ENCODE data around the gene ACOT7. TPM values are rescaled to one million over a fixed set of nuclear protein-coding genes. Genes with fewer than 3 reads are reported as not detected.

ACOT7 gene
- total and polyA plus RNA-seq, 2 of the 13 experiments (the other 11 are each of a cell fraction or from before 2014, with no cell fraction given), result 33.0 to 55.8 TPM

- TF ChIP-seq ZGPAT (CRISPR knock-in tag; IDR thresholded peaks at IDR 0.05) (peak; percentile 42; the same call in 1 of the 2 replicates), FIP1L1 (IDR thresholded peaks at IDR 0.05; ENCODE audit: borderline replicate concordance, insufficient read depth, low read depth, low read length) (no peak), SRSF1 (optimal IDR thresholded peaks at IDR 0.05; ENCODE audit: low read depth, low read length) (no peak), ZNF292 (CRISPR knock-in tag; IDR thresholded peaks at IDR 0.05; ENCODE audit: borderline replicate concordance, low read depth) (no peak), TMF1 (CRISPR knock-in tag; IDR thresholded peaks at IDR 0.05; ENCODE audit: low read depth) (0 out of 2 replicates have a peak, but pooled peaks have one; percentile 38), MAZ (IDR thresholded peaks at IDR 0.05; ENCODE audit: borderline replicate concordance, low read depth, low read length) (no peak), MAZ (CRISPR knock-in tag; IDR thresholded peaks at IDR 0.05; ENCODE audit: low read depth) (peak; percentile 31), STAT5B (CRISPR knock-in tag; IDR thresholded peaks at IDR 0.05) (no peak), ZNF574 (CRISPR knock-in tag; IDR thresholded peaks at IDR 0.05) (0 out of 2 replicates have a peak, but pooled peaks have one; percentile 12), BRF2 (CRISPR knock-in tag; IDR thresholded peaks at IDR 0.05) (no peak), ZFX (CRISPR knock-in tag; IDR thresholded peaks at IDR 0.05; ENCODE audit: low read depth) (0 out of 2 replicates have a peak, but pooled peaks have one; percentile 24), ZNF430 (CRISPR knock-in tag; IDR thresholded peaks at IDR 0.05) (0 out of 2 replicates have a peak, but pooled peaks have one; percentile 15), CENPBD1 (CRISPR knock-in tag; IDR thresholded peaks at IDR 0.05; ENCODE audit: borderline replicate concordance, low read depth) (no peak), PREB (CRISPR knock-in tag; IDR thresholded peaks at IDR 0.05) (no peak), ZNF501 (CRISPR knock-in tag; IDR thresholded peaks at IDR 0.05) (peak; percentile 57; the same call in 1 of the 2 replicates), ZNF451 (CRISPR knock-in tag; IDR thresholded peaks at IDR 0.05) (0 out of 2 replicates have a peak, but pooled peaks have one; percentile 32), AGO1 (IDR thresholded peaks at IDR 0.05; ENCODE audit: low read depth, low read length, poor library complexity, severe bottlenecking) (no peak), HDAC6 (IDR thresholded peaks at IDR 0.05; ENCODE audit: low read depth, low read length) (no peak), XRCC5 (optimal IDR thresholded peaks at IDR 0.05; ENCODE audit: low read length) (peak; percentile 25), KLF16 (CRISPR knock-in tag; IDR thresholded peaks at IDR 0.05) (peak in 1 of 2 experiments; percentile 43; a peak in 1 of 4 replicates), ZNF776 (CRISPR knock-in tag; IDR thresholded peaks at IDR 0.05) (no peak)
Observed at GRCh38 chr1:6259491-6260362, 133.8 kb downstream of the ACOT7 start (continued).

Measured in HepG2 (cell line).